GM23338 (cell line): ENCODE measurements around the gene JPH4. TPM values are rescaled to one million over a fixed set of nuclear protein-coding genes. Genes with fewer than 3 reads are reported as not detected.

Experiments
- ATAC-seq: fragments of 200-7000 bp; cut with Tn5 transposase; 3 replicates; pipeline ENCODE4 v1.9.1; 2020
- DNase-seq: peaks from one replicate; pipeline ENCODE4 v3.0.0-alpha.2; 2015; ENCODE audit warnings: low spot score
- H2AFZ ChIP-seq: fragments of 200-600 bp; sonication (generic); 2 replicates; pipeline ENCODE4 v1.8.0; 2016; ENCODE audit warnings: antibody characterized with exemption, mild to moderate bottlenecking, moderate library complexity
- H3F3A ChIP-seq: fragments of 200-600 bp; sonication (generic); replicated peaks from 2 replicates; pipeline ENCODE4 v1.8.0; 2017; ENCODE audit warnings: antibody characterized with exemption, mixed run types, low read depth
- H3K27ac ChIP-seq: fragments of 200-600 bp; sonication (generic); 2 replicates; pipeline ENCODE4 v1.6.1; 2016; ENCODE audit warnings: low read depth
- H3K27me3 ChIP-seq: fragments of 200-600 bp; sonication (generic); 2 replicates; pipeline ENCODE4 v1.8.0; 2016; ENCODE audit warnings: mild to moderate bottlenecking, mixed run types, moderate library complexity; ENCODE audit not compliant: insufficient read depth
- H3K36me3 ChIP-seq: fragments of 200-600 bp; sonication (generic); 2 replicates; pipeline ENCODE4 v1.8.0; 2016; ENCODE audit warnings: mild to moderate bottlenecking; ENCODE audit not compliant: insufficient read depth
- H3K4me1 ChIP-seq: fragments of 200-600 bp; sonication (generic); 2 replicates; pipeline ENCODE4 v1.8.0; 2016; ENCODE audit warnings: mild to moderate bottlenecking, moderate library complexity; ENCODE audit not compliant: insufficient read depth
- H3K4me2 ChIP-seq: fragments of 200-600 bp; sonication (generic); 2 replicates; pipeline ENCODE4 v1.7.1; 2017; ENCODE audit warnings: mixed run types
- H3K4me3 ChIP-seq: fragments of 200-600 bp; sonication (generic); 2 replicates; pipeline ENCODE4 v1.6.1; 2016; ENCODE audit warnings: mixed run types
- H3K79me2 ChIP-seq: fragments of 200-600 bp; sonication (generic); replicated peaks from 2 replicates; pipeline ENCODE4 v1.8.0; 2017; ENCODE audit warnings: mild to moderate bottlenecking; ENCODE audit not compliant: insufficient read depth
- H3K9me2 ChIP-seq: fragments of 200-600 bp; sonication (generic); 2 replicates; pipeline ENCODE4 v1.8.0; 2017; ENCODE audit not compliant: insufficient read depth
- H4K20me1 ChIP-seq: fragments of 200-600 bp; sonication (generic); replicated peaks from 2 replicates; pipeline ENCODE4 v1.8.0; 2017; ENCODE audit warnings: mild to moderate bottlenecking; ENCODE audit not compliant: insufficient read depth
- H3K27ac Mint-ChIP-seq: 2 replicates; pipeline ENCODE4 v1.8.0; 2020; ENCODE audit warnings: inconsistent platforms, mild to moderate bottlenecking, moderate library complexity, mixed read lengths
- H3K27me3 Mint-ChIP-seq: 3 replicates; pipeline ENCODE4 v1.8.0; 2022; ENCODE audit warnings: low read depth, mild to moderate bottlenecking, moderate library complexity, mixed read lengths, inconsistent platforms; ENCODE audit not compliant: insufficient read depth, poor library complexity
- H3K36me3 Mint-ChIP-seq: 3 replicates; pipeline ENCODE4 v1.8.0; 2021; ENCODE audit warnings: low read depth, mild to moderate bottlenecking, inconsistent platforms, moderate library complexity, mixed read lengths
- H3K4me1 Mint-ChIP-seq: 3 replicates; pipeline ENCODE4 v1.8.0; 2020; ENCODE audit warnings: mild to moderate bottlenecking, inconsistent platforms, mixed read lengths
- H3K4me3 Mint-ChIP-seq: 3 replicates; pipeline ENCODE4 v1.8.0; 2021; ENCODE audit warnings: moderate library complexity, mild to moderate bottlenecking, inconsistent platforms, mixed read lengths
- H3K9me3 Mint-ChIP-seq: 3 replicates; pipeline ENCODE4 v1.8.0; 2020; ENCODE audit warnings: moderate library complexity, mild to moderate bottlenecking, inconsistent platforms, mixed read lengths
- ETS1 ChIP-seq: IDR thresholded peaks from 2 replicates; pipeline ENCODE4 v1.6.1; 2016; ENCODE audit warnings: antibody characterized with exemption
- EZH2 ChIP-seq: fragments of 200-600 bp; sonication (generic); IDR thresholded peaks from one replicate; pipeline ENCODE4 v1.8.0; 2017; ENCODE audit warnings: antibody characterized with exemption, mild to moderate bottlenecking, low read depth; ENCODE audit not compliant: unreplicated experiment
- NANOG ChIP-seq: IDR thresholded peaks from 2 replicates; pipeline ENCODE4 v1.6.1; 2016; ENCODE audit warnings: antibody characterized with exemption, borderline replicate concordance
- POLR2AphosphoS5 ChIP-seq: IDR thresholded peaks from 2 replicates; pipeline ENCODE4 v1.6.1; 2016; ENCODE audit warnings: antibody characterized with exemption, low read depth
- ZNF114 ChIP-seq: fragments of 250-450 bp; sonication (Bioruptor Pico); IDR thresholded peaks from 2 replicates; pipeline ENCODE4 v1.5.0; 2020; ENCODE audit warnings: mild to moderate bottlenecking, moderate library complexity
- polyA plus RNA-seq: library from polyadenylated mRNA; unstranded; fragments of >200 nt; fragmentation: Nextera tagmentation; extraction: Ambion mirVana; gene quantifications from 2 replicates; pipeline ENCODE4 v1.2.1, GENCODE V29; 2016
- total RNA-seq: library from RNA; depleted of rRNA; stranded (reverse); fragments of >200 nt; shearing (Covaris generic); gene quantifications from 2 replicates; pipeline ENCODE4 v1.2.3, GENCODE V29; 2014
- TF ChIP-seq, protein P1 (sequence below): fragments of 250-450 bp; sonication (Bioruptor Pico); IDR thresholded peaks from 2 replicates; pipeline ENCODE4 v1.5.0; 2020; ENCODE audit warnings: mild to moderate bottlenecking, moderate library complexity

The JPH4 gene
- total and polyA plus RNA-seq, 2 experiments from 2014 or later = 11.0 to 29.9 TPM

DNA sequence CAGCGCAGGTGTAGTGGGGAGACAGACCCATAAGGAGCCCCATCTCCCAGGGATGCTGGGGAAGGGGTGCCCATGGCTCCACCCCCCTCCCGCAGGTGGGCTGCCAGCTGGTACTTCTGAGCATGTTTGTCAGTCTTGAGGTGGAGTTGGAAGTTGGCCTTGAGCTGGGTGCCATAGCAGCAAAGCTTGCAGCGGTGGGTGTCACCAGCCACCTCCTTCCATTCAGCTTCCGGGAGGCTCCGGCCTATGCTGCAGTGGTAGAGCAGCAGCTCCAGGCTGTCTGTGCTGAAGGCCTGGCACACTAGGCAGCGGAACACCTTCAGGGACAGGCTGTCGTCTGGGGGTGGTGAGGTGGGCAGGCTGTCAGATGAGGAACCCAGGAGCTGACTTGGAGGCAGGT lies 45.9 kb downstream of the JPH4 start:
- no peak for DNase-seq
- Histone ChIP-seq H4K20me1 (no peaks in the 10 kb centered on the region; the same call in 1 of the 2 replicates), H3K27me3 (no peaks in the 10 kb centered on the region), H3K4me1 (peaks cover 15% of the 10 kb centered on the region), H3F3A (peaks cover 5% of the 10 kb centered on the region), H3K79me2 (peaks cover 10% of the 10 kb centered on the region), H3K4me3 (no peak overlapping the region), H3K27ac (no peak overlapping the region), H2AFZ (no peak overlapping the region), H3K4me2 (no peak overlapping the region), H3K9me2 (no peaks in the 10 kb centered on the region), H3K36me3 (peaks cover 8% of the 10 kb centered on the region; the same call in 1 of the 2 replicates)
- Mint-ChIP-seq H3K4me1 (peaks cover 56% of the 10 kb centered on the region), H3K9me3 (no peaks in the 10 kb centered on the region), H3K36me3 (peaks cover 64% of the 10 kb centered on the region), H3K27me3 (peaks cover 19% of the 10 kb centered on the region), H3K4me3 (no peak overlapping the region; the same call in 2 of the 3 replicates), H3K27ac (peak overlapping the region; percentile 24; the same call in 1 of the 2 replicates)
- TF ChIP-seq POLR2AphosphoS5 (no peak), ETS1 (no peak), ZNF114 (no peak), EZH2 (no peak), NANOG (no peak)
- TF ChIP-seq, protein P1, sequence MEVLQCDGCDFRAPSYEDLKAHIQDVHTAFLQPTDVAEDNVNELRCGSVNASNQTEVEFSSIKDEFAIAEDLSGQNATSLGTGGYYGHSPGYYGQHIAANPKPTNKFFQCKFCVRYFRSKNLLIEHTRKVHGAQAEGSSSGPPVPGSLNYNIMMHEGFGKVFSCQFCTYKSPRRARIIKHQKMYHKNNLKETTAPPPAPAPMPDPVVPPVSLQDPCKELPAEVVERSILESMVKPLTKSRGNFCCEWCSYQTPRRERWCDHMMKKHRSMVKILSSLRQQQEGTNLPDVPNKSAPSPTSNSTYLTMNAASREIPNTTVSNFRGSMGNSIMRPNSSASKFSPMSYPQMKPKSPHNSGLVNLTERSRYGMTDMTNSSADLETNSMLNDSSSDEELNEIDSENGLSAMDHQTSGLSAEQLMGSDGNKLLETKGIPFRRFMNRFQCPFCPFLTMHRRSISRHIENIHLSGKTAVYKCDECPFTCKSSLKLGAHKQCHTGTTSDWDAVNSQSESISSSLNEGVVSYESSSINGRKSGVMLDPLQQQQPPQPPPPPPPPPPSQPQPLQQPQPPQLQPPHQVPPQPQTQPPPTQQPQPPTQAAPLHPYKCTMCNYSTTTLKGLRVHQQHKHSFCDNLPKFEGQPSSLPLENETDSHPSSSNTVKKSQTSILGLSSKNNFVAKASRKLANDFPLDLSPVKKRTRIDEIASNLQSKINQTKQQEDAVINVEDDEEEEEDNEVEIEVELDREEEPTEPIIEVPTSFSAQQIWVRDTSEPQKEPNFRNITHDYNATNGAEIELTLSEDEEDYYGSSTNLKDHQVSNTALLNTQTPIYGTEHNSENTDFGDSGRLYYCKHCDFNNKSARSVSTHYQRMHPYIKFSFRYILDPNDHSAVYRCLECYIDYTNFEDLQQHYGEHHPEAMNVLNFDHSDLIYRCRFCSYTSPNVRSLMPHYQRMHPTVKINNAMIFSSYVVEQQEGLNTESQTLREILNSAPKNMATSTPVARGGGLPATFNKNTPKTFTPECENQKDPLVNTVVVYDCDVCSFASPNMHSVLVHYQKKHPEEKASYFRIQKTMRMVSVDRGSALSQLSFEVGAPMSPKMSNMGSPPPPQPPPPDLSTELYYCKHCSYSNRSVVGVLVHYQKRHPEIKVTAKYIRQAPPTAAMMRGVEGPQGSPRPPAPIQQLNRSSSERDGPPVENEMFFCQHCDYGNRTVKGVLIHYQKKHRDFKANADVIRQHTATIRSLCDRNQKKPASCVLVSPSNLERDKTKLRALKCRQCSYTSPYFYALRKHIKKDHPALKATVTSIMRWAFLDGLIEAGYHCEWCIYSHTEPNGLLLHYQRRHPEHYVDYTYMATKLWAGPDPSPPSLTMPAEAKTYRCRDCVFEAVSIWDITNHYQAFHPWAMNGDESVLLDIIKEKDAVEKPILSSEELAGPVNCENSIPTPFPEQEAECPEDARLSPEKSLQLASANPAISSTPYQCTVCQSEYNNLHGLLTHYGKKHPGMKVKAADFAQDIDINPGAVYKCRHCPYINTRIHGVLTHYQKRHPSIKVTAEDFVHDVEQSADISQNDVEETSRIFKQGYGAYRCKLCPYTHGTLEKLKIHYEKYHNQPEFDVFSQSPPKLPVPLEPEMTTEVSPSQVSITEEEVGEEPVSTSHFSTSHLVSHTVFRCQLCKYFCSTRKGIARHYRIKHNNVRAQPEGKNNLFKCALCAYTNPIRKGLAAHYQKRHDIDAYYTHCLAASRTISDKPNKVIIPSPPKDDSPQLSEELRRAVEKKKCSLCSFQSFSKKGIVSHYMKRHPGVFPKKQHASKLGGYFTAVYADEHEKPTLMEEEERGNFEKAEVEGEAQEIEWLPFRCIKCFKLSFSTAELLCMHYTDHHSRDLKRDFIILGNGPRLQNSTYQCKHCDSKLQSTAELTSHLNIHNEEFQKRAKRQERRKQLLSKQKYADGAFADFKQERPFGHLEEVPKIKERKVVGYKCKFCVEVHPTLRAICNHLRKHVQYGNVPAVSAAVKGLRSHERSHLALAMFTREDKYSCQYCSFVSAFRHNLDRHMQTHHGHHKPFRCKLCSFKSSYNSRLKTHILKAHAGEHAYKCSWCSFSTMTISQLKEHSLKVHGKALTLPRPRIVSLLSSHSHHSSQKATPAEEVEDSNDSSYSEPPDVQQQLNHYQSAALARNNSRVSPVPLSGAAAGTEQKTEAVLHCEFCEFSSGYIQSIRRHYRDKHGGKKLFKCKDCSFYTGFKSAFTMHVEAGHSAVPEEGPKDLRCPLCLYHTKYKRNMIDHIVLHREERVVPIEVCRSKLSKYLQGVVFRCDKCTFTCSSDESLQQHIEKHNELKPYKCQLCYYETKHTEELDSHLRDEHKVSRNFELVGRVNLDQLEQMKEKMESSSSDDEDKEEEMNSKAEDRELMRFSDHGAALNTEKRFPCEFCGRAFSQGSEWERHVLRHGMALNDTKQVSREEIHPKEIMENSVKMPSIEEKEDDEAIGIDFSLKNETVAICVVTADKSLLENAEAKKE (CRISPR knock-in tag) = no peak
- no peak for ATAC-seq
